Measurements from ENCODE around the gene MRAS.

DNA sequence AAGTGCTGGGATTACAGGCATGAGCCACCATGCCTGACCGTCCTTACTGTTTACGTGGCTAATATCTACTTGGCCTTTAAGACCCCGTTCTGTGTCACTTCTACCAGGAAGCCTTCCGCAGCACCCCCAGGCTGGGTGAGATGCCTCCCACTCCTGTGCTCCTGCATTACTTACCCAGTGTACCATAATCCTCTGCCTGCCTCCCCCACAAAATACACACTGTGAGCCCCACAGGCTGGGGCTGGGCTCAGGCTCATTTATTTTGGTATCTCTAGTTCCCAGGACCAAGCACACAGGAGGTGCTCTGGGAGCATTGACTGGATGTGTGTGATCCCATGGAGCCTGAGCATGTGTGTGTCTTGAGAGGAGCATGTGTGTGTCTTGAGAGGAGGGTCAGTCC is 14.9 kb downstream of the MRAS start:
- TF ChIP-seq, protein P1, sequence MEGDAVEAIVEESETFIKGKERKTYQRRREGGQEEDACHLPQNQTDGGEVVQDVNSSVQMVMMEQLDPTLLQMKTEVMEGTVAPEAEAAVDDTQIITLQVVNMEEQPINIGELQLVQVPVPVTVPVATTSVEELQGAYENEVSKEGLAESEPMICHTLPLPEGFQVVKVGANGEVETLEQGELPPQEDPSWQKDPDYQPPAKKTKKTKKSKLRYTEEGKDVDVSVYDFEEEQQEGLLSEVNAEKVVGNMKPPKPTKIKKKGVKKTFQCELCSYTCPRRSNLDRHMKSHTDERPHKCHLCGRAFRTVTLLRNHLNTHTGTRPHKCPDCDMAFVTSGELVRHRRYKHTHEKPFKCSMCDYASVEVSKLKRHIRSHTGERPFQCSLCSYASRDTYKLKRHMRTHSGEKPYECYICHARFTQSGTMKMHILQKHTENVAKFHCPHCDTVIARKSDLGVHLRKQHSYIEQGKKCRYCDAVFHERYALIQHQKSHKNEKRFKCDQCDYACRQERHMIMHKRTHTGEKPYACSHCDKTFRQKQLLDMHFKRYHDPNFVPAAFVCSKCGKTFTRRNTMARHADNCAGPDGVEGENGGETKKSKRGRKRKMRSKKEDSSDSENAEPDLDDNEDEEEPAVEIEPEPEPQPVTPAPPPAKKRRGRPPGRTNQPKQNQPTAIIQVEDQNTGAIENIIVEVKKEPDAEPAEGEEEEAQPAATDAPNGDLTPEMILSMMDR (conservative IDR thresholded peaks at IDR 0.05) = no peak
- no peak for TF ChIP-seq EZH2 (IDR thresholded peaks at IDR 0.05; ENCODE audit: low read depth)
